SK-N-MC (cell line): Measurements from ENCODE around the gene ITGA3.

ENCODE experiments used
- DNase-seq: peaks from one replicate; pipeline ENCODE4 v3.0.0-alpha.2; 2011; ENCODE audit warnings: low read depth, low spot score
- H3K27ac ChIP-seq: fragments of 200-600 bp; sonication (generic); 2 replicates; pipeline ENCODE4 v1.5.1; 2016; ENCODE audit warnings: mixed run types
- H3K36me3 ChIP-seq: fragments of 200-600 bp; sonication (generic); 2 replicates; pipeline ENCODE4 v1.6.1; 2017; ENCODE audit warnings: antibody characterized with exemption, low read length, mixed read lengths; ENCODE audit not compliant: insufficient read depth
- H3K4me3 ChIP-seq: fragments of 200-600 bp; sonication (generic); 2 replicates; pipeline ENCODE4 v1.5.1; 2016
- H3K9ac ChIP-seq: fragments of 200-600 bp; sonication (generic); 2 replicates; pipeline ENCODE4 v1.8.0; 2017; ENCODE audit warnings: mixed run types, mixed read lengths; ENCODE audit not compliant: insufficient read length
- H3K9me3 ChIP-seq: fragments of 200-600 bp; sonication (generic); 2 replicates; pipeline ENCODE4 v1.6.1; 2017; ENCODE audit warnings: low read depth, mild to moderate bottlenecking, antibody characterized with exemption, low read length, moderate library complexity, mixed read lengths
- EZH2 ChIP-seq: fragments of 200-600 bp; sonication (generic); IDR thresholded peaks from one replicate; pipeline ENCODE4 v1.6.1; 2017; ENCODE audit warnings: antibody characterized with exemption
- FOXP2 ChIP-seq: optimal IDR thresholded peaks from 2 replicates; pipeline ENCODE3; 2011; ENCODE audit warnings: mild to moderate bottlenecking, moderate library complexity; ENCODE audit not compliant: insufficient read depth; ENCODE audit errors: extremely low read length, control extremely low read depth
- POLR2AphosphoS5 ChIP-seq: IDR thresholded peaks from 2 replicates; pipeline ENCODE4 v1.6.1; 2012; ENCODE audit warnings: mild to moderate bottlenecking, low read depth, low read length, borderline replicate concordance

ITGA3 gene

GRCh38 chr17:50062293-50063243 is 6.7 kb downstream of the ITGA3 start:
- Histone ChIP-seq H3K4me3 (no peak overlapping the region), H3K36me3 (no peaks in the 10 kb centered on the region), H3K9ac (no peak overlapping the region), H3K27ac (no peak overlapping the region), H3K9me3 (no peaks in the 10 kb centered on the region)
- DNase-seq = no peak
- TF ChIP-seq EZH2 (no peak), POLR2AphosphoS5 (no peak), FOXP2 (no peak)

GRCh38 chr17:50063561-50064252 is 7.8 kb downstream of the ITGA3 start:
- no peak for TF ChIP-seq FOXP2
- TF ChIP-seq EZH2 = no peak
- TF ChIP-seq POLR2AphosphoS5 = no peak
- Histone ChIP-seq H3K9ac (no peak overlapping the region), H3K9me3 (no peaks in the 10 kb centered on the region), H3K36me3 (no peaks in the 10 kb centered on the region), H3K4me3 (no peak overlapping the region), H3K27ac (no peak overlapping the region)
- no peak for DNase-seq

- no peak overlapping the region for H3K27ac ChIP-seq
- H3K9me3 ChIP-seq = no peaks in the 10 kb centered on the region
- TF ChIP-seq POLR2AphosphoS5 = no peak
- no peak for TF ChIP-seq EZH2
- no peak for TF ChIP-seq FOXP2
- H3K9ac ChIP-seq = no peak overlapping the region
- DNase-seq = no peak
- no peaks in the 10 kb centered on the region for H3K36me3 ChIP-seq
- no peak overlapping the region for H3K4me3 ChIP-seq
Measured at GRCh38 chr17:50064253-50065001, 8.5 kb downstream of the ITGA3 start.

- TF ChIP-seq POLR2AphosphoS5 (no peak), EZH2 (no peak), FOXP2 (no peak)
- H3K9me3 ChIP-seq = no peaks in the 10 kb centered on the region
- H3K9ac ChIP-seq = no peak overlapping the region
- H3K36me3 ChIP-seq = no peaks in the 10 kb centered on the region
- no peak overlapping the region for H3K4me3 ChIP-seq
- no peak overlapping the region for H3K27ac ChIP-seq
- no peak for DNase-seq
Measured at GRCh38 chr17:50065056-50065455, 9.1 kb downstream of the ITGA3 start.

GRCh38 chr17:50066995-50067394 is 11.1 kb downstream of the ITGA3 start:
- TF ChIP-seq FOXP2 (no peak), EZH2 (no peak), POLR2AphosphoS5 (no peak)
- H3K27ac ChIP-seq = no peak overlapping the region

GRCh38 chr17:50067996-50068395 is 12.1 kb downstream of the ITGA3 start:
- Histone ChIP-seq H3K36me3 (no peaks in the 10 kb centered on the region), H3K4me3 (no peak overlapping the region), H3K9me3 (no peaks in the 10 kb centered on the region), H3K27ac (no peak overlapping the region), H3K9ac (no peak overlapping the region)
- no peak for DNase-seq
- no peak for TF ChIP-seq POLR2AphosphoS5
- TF ChIP-seq FOXP2 = no peak
- no peak for TF ChIP-seq EZH2

More at GRCh38 chr17:50066995-50067394, 11.1 kb downstream of the ITGA3 start:
- no peak for DNase-seq
- no peaks in the 10 kb centered on the region for H3K9me3 ChIP-seq
- H3K36me3 ChIP-seq = no peaks in the 10 kb centered on the region
- no peak overlapping the region for H3K4me3 ChIP-seq
- no peak overlapping the region for H3K9ac ChIP-seq

- no peak overlapping the region for H3K9ac ChIP-seq
- no peak overlapping the region for H3K27ac ChIP-seq
Measured at GRCh38 chr17:50070908-50071680, 15.2 kb downstream of the ITGA3 start.

GRCh38 chr17:50071692-50072091 is 15.8 kb downstream of the ITGA3 start:
- no peak overlapping the region for H3K9ac ChIP-seq
- H3K36me3 ChIP-seq = no peaks in the 10 kb centered on the region
- DNase-seq = no peak
- no peaks in the 10 kb centered on the region for H3K9me3 ChIP-seq
- H3K4me3 ChIP-seq = no peak overlapping the region
- TF ChIP-seq POLR2AphosphoS5 (no peak), EZH2 (no peak), FOXP2 (no peak)
- no peak overlapping the region for H3K27ac ChIP-seq

More at GRCh38 chr17:50070908-50071680, 15.2 kb downstream of the ITGA3 start:
- TF ChIP-seq EZH2 (no peak), FOXP2 (no peak), POLR2AphosphoS5 (no peak)
- H3K4me3 ChIP-seq = no peak overlapping the region
- DNase-seq = no peak
- H3K9me3 ChIP-seq = no peaks in the 10 kb centered on the region
- H3K36me3 ChIP-seq = no peaks in the 10 kb centered on the region
